ENCODE results near the gene SLC38A4. TPM values are rescaled to one million over a fixed set of nuclear protein-coding genes. Genes with fewer than 3 reads are reported as not detected.

The SLC38A4 gene
- polyA plus RNA-seq, 1 experiment = 7.4 TPM

GRCh38 chr12:46818642-46819041, 7.2 kb downstream of the SLC38A4 start:
- CTCF ChIA-PET = no interaction called here
- no peak for DNase-seq (ENCODE audit: low read depth)
- POLR2A ChIA-PET = no interaction called here
- H3K36me3 ChIP-seq (ENCODE audit: control insufficient read depth, insufficient read depth, low read length) = no peaks in the 10 kb centered on the region
- H3K27me3 ChIP-seq (ENCODE audit: control insufficient read depth, insufficient read depth, low read length) = no peaks in the 10 kb centered on the region
- TF ChIP-seq, protein P1, sequence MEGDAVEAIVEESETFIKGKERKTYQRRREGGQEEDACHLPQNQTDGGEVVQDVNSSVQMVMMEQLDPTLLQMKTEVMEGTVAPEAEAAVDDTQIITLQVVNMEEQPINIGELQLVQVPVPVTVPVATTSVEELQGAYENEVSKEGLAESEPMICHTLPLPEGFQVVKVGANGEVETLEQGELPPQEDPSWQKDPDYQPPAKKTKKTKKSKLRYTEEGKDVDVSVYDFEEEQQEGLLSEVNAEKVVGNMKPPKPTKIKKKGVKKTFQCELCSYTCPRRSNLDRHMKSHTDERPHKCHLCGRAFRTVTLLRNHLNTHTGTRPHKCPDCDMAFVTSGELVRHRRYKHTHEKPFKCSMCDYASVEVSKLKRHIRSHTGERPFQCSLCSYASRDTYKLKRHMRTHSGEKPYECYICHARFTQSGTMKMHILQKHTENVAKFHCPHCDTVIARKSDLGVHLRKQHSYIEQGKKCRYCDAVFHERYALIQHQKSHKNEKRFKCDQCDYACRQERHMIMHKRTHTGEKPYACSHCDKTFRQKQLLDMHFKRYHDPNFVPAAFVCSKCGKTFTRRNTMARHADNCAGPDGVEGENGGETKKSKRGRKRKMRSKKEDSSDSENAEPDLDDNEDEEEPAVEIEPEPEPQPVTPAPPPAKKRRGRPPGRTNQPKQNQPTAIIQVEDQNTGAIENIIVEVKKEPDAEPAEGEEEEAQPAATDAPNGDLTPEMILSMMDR (IDR thresholded peaks at IDR 0.05; ENCODE audit: insufficient read depth, low read depth, low read length) = no peak
- H3K4me3 ChIP-seq (ENCODE audit: low read depth, low read length) = no peak overlapping the region

DNA sequence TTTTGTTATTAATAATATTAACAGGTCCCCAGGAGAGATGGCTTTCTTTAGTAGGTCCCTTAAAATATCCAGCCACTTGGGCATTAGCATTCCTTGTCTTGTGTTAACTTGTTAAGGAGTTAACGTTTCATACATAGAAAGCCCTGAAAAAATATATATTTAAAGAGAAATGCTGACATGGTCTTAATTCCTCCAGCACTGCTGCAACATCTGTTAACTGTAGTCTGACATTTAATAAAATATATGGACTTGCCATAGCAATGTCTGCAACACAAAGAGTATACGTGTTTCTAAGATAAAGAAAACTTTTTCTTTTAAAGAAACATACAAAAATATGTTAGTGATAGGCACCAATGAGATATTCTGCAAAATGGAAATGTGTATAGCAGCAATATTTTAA, 10.0 kb downstream of the SLC38A4 start:
- ChIA-PET POLR2A (no interaction called here), CTCF (no interaction called here)
- TF ChIP-seq, protein P1 (IDR thresholded peaks at IDR 0.05; ENCODE audit: insufficient read depth, low read depth, low read length) = no peak
- no peak overlapping the region for H3K4me3 ChIP-seq (ENCODE audit: low read depth, low read length)
- H3K36me3 ChIP-seq (ENCODE audit: control insufficient read depth, insufficient read depth, low read length) = no peaks in the 10 kb centered on the region
- H3K27me3 ChIP-seq (ENCODE audit: control insufficient read depth, insufficient read depth, low read length) = no peaks in the 10 kb centered on the region
- DNase-seq (ENCODE audit: low read depth) = no peak

- Histone ChIP-seq H3K27me3 (ENCODE audit: control insufficient read depth, insufficient read depth, low read length) (no peaks in the 10 kb centered on the region), H3K36me3 (ENCODE audit: control insufficient read depth, insufficient read depth, low read length) (no peaks in the 10 kb centered on the region), H3K4me3 (ENCODE audit: low read depth, low read length) (no peak overlapping the region)
- TF ChIP-seq, protein P1 (IDR thresholded peaks at IDR 0.05; ENCODE audit: insufficient read depth, low read depth, low read length) = no peak
- DNase-seq (ENCODE audit: low read depth) = no peak
- ChIA-PET CTCF (no interaction called here), POLR2A (no interaction called here)
Measured at GRCh38 chr12:46814143-46814542, 11.7 kb downstream of the SLC38A4 start.

- H3K36me3 ChIP-seq (ENCODE audit: control insufficient read depth, insufficient read depth, low read length) = no peaks in the 10 kb centered on the region
- ChIA-PET CTCF (interaction anchor here (1.2 kb wide), 1 partner anchor 686 kb away, joined by 3 read pairs; no protein-coding TSS in a partner anchor), POLR2A (no interaction called here)
- H3K27me3 ChIP-seq (ENCODE audit: control insufficient read depth, insufficient read depth, low read length) = no peaks in the 10 kb centered on the region
- no peak overlapping the region for H3K4me3 ChIP-seq (ENCODE audit: low read depth, low read length)
- TF ChIP-seq, protein P1 (IDR thresholded peaks at IDR 0.05; ENCODE audit: insufficient read depth, low read depth, low read length) = no peak
- DNase-seq (ENCODE audit: low read depth) = no peak
Measured at GRCh38 chr12:46811185-46811584, 14.6 kb downstream of the SLC38A4 start.

DNA sequence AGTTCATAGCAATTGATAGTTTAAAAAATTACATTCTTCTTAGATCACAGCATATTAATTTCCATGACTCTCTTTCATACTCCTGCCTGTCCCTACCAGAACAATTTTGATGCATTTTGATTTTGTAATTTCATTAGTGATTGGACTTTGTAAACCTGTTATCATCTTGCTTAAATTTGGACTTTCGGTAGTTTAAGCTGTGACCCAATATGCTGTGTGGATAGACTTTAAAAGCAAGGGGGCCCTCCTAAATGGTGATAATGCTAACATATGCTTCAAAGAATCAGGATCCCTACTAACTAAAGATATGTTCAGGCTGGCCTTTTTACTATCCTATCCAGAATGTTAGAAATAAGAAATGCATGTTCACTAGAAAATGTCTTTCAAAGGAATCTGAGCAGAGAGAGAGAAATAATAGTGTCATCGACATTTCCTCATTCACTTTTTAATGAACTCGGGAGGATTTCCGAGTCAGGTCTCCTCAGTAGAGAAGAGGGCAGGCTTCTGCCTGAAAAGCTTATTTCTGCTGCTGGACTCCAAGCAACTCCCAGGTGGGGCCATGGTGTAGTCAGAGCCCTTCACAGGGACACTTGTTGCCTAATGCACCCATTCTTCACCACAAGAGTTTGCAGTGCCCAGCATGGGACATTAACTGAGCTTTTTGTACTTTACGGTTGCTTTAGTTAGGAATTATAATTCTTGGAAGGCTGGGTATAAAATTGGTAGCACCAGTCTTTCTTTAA, 16.7 kb downstream of the SLC38A4 start:
- no peaks in the 10 kb centered on the region for H3K27me3 ChIP-seq (ENCODE audit: control insufficient read depth, insufficient read depth, low read length)
- POLR2A ChIA-PET = no interaction called here
- no peaks in the 10 kb centered on the region for H3K36me3 ChIP-seq (ENCODE audit: control insufficient read depth, insufficient read depth, low read length)
- DNase-seq (ENCODE audit: low read depth) = no peak
- TF ChIP-seq, protein P1 (IDR thresholded peaks at IDR 0.05; ENCODE audit: insufficient read depth, low read depth, low read length) = no peak
- no peak overlapping the region for H3K4me3 ChIP-seq (ENCODE audit: low read depth, low read length)
- CTCF ChIA-PET = no interaction called here
